Nephron (organoid): ENCODE results near the gene SLC7A5.
"Not testable (repeated sequence)": the region's sequence is repeated elsewhere in the genome, so short reads cannot be mapped to it uniquely, and the experiment has no call there.

Experiments
- H3K27ac Mint-ChIP-seq, 3 experiments: 2 replicates each; pipeline ENCODE4 v1.8.0; 2020; ENCODE audit warnings: mixed read lengths in 3 of 3, mild to moderate bottlenecking in 2 of 3, moderate library complexity in 1 of 3
- H3K27me3 Mint-ChIP-seq: 2 replicates; pipeline ENCODE4 v1.8.0; 2021; ENCODE audit warnings: low read depth, mild to moderate bottlenecking, moderate library complexity, mixed read lengths
- H3K36me3 Mint-ChIP-seq: 2 replicates; pipeline ENCODE4 v1.8.0; 2020; ENCODE audit warnings: low read depth, mixed read lengths
- H3K4me1 Mint-ChIP-seq: 2 replicates; pipeline ENCODE4 v1.8.0; 2020; ENCODE audit warnings: mixed read lengths
- H3K4me3 Mint-ChIP-seq, 3 experiments: 2 replicates each; pipeline ENCODE4 v1.8.0; 2020; ENCODE audit warnings: mild to moderate bottlenecking in 3 of 3, mixed read lengths in 3 of 3, moderate library complexity in 2 of 3
- H3K9me3 Mint-ChIP-seq: 2 replicates; pipeline ENCODE4 v1.8.0; 2020; ENCODE audit warnings: mixed read lengths
- CTCF ChIP-seq, 3 experiments: fragments of 200-600 bp; sonication (generic); IDR thresholded peaks; one replicate each; pipeline ENCODE4 v1.5.0; 2021; ENCODE audit warnings: antibody characterized with exemption in 3 of 3; ENCODE audit not compliant: unreplicated experiment in 3 of 3

SLC7A5 gene

GRCh38 chr16:87830673-87831420 is 38.5 kb downstream of the SLC7A5 start:
- Mint-ChIP-seq H3K27ac (no peak overlapping the region), H3K4me3 (no peak overlapping the region), H3K9me3 (no peaks in the 10 kb centered on the region), H3K27me3 (no peaks in the 10 kb centered on the region), H3K4me1 (peaks cover 14% of the 10 kb centered on the region), H3K36me3 (no peaks in the 10 kb centered on the region)
- TF ChIP-seq CTCF (IDR thresholded peaks at IDR 0.05; ENCODE audit: unreplicated experiment in 3 of 3): no peak

GRCh38 chr16:87829988-87830672 is 39.2 kb downstream of the SLC7A5 start:
- Mint-ChIP-seq H3K4me3 (no peak overlapping the region), H3K9me3 (no peaks in the 10 kb centered on the region), H3K27ac (peak overlapping the region; percentile 41 to 69 (median 60)), H3K27me3 (peaks cover 4% of the 10 kb centered on the region), H3K4me1 (peaks cover 20% of the 10 kb centered on the region), H3K36me3 (no peaks in the 10 kb centered on the region)
- no peak for TF ChIP-seq CTCF (IDR thresholded peaks at IDR 0.05; ENCODE audit: unreplicated experiment in 3 of 3)

GRCh38 chr16:87829622-87829980 is 39.7 kb downstream of the SLC7A5 start:
- no peak overlapping the region for H3K4me3 Mint-ChIP-seq
- no peaks in the 10 kb centered on the region for H3K9me3 Mint-ChIP-seq
- H3K36me3 Mint-ChIP-seq: no peaks in the 10 kb centered on the region
- no peak for TF ChIP-seq CTCF (IDR thresholded peaks at IDR 0.05; ENCODE audit: unreplicated experiment in 3 of 3)
- peaks cover 8% of the 10 kb centered on the region for H3K27me3 Mint-ChIP-seq
- peaks cover 21% of the 10 kb centered on the region for H3K4me1 Mint-ChIP-seq
- H3K27ac Mint-ChIP-seq: peak overlapping the region; percentile 41 to 69 (median 60)

GRCh38 chr16:87828907-87829621 is 40.2 kb downstream of the SLC7A5 start:
- Mint-ChIP-seq H3K4me1 (peaks cover 18% of the 10 kb centered on the region), H3K4me3 (no peak overlapping the region), H3K9me3 (no peaks in the 10 kb centered on the region), H3K27ac (peak overlapping the region in 1 of 3 experiments; percentile 29), H3K36me3 (no peaks in the 10 kb centered on the region), H3K27me3 (peaks cover 8% of the 10 kb centered on the region)
- TF ChIP-seq CTCF (IDR thresholded peaks at IDR 0.05; ENCODE audit: unreplicated experiment in 3 of 3): no peak

- peaks cover 17% of the 10 kb centered on the region for H3K4me1 Mint-ChIP-seq
- H3K4me3 Mint-ChIP-seq: no peak overlapping the region
Measured at GRCh38 chr16:87828071-87828906, 41.0 kb downstream of the SLC7A5 start.

GRCh38 chr16:87827588-87827915 is 41.8 kb downstream of the SLC7A5 start:
- H3K4me3 Mint-ChIP-seq, H3K36me3 Mint-ChIP-seq, H3K9me3 Mint-ChIP-seq: not testable (repeated sequence)
- H3K27me3 Mint-ChIP-seq: peaks cover 10% of the 10 kb centered on the region
- peaks cover 24% of the 10 kb centered on the region for H3K4me1 Mint-ChIP-seq
- peak overlapping the region in 1 of 3 experiments; percentile 64 for H3K27ac Mint-ChIP-seq

More at GRCh38 chr16:87828071-87828906, 41.0 kb downstream of the SLC7A5 start:
- H3K36me3 Mint-ChIP-seq: no peaks in the 10 kb centered on the region
- H3K9me3 Mint-ChIP-seq: no peaks in the 10 kb centered on the region
- peaks cover 8% of the 10 kb centered on the region for H3K27me3 Mint-ChIP-seq
- peak overlapping the region in 1 of 3 experiments; percentile 29 for H3K27ac Mint-ChIP-seq
- no peak for TF ChIP-seq CTCF (IDR thresholded peaks at IDR 0.05; ENCODE audit: unreplicated experiment in 3 of 3)
